Thyroid gland (tissue), 4 donors: ENCODE measurements around the gene CAMTA2.

ENCODE experiments used
- CTCF ChIP-seq, 6 experiments: fragments of 200-600 bp in 3 of 6; fragments of 450-650 bp in 3 of 6; sonication (generic) in 3 of 6; IDR thresholded peaks; one replicate each; pipeline ENCODE4 v1.5.1; 2016 to 2019; ENCODE audit warnings: antibody characterized with exemption in 6 of 6, mild to moderate bottlenecking in 2 of 6, inconsistent platforms in 1 of 6, moderate library complexity in 1 of 6
- POLR2A ChIP-seq, 2 donors: fragments of 450-650 bp; IDR thresholded peaks; one replicate each; pipeline ENCODE4 v1.6.1; 2017; ENCODE audit warnings: antibody characterized with exemption in 2 of 2, mild to moderate bottlenecking in 2 of 2, moderate library complexity in 1 of 2

- TF ChIP-seq POLR2A (IDR thresholded peaks at IDR 0.05) = no peak
- TF ChIP-seq CTCF (IDR thresholded peaks at IDR 0.05) = no peak
Measured at GRCh38 chr17:4944163-4944553, 43.3 kb downstream of the CAMTA2 start.
